ENCODE results near the gene TNFRSF11A.

Gene TNFRSF11A

DNA sequence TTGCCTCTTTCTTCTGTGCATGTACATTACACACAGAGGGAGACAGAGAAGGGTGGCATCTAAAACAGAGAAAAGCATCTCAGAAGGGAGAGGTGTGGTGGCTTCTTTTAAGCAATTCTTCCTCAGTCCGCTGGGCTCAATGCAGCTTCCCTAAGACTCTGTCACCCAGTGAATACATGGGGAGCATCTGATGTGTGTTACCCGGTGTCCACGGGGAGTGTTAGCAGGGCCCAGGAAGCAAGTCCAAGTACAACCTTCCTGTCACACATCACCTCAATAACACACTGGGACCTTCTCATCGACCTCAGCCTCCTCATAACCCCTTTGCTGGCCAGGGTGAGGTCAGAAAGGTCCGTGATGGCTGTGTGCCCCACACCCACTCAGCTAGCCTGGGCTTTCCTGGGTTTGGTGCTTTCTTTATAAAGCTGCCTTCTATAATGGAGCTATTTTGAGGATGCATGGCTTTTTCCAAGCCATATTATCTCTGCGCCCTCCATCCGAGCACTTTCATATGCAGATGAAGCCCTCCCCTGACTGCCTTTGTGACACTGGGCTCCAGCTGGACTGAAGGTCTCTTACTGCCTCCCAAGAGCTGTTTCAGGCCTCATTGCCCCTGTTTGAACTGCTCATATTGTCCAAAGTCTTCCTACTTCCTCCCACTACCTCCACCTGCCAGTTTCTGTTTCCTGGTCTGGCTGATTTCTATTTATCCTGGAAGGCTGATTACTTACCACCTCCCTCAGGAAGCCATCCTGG lies 21.4 kb downstream of the TNFRSF11A start:
- peaks cover 35% of the 10 kb centered on the region for H3K4me1 Mint-ChIP-seq (ENCODE audit: low read depth)
- H3K4me3 Mint-ChIP-seq: peak overlapping the region; percentile 3
- no peaks in the 10 kb centered on the region for H3K27me3 Mint-ChIP-seq (ENCODE audit: low read depth)
- peak overlapping the region; percentile 81 for H3K27ac Mint-ChIP-seq
- H3K36me3 Mint-ChIP-seq (ENCODE audit: low read depth): peaks cover 9% of the 10 kb centered on the region
- no peaks in the 10 kb centered on the region for H3K9me3 Mint-ChIP-seq

DNA sequence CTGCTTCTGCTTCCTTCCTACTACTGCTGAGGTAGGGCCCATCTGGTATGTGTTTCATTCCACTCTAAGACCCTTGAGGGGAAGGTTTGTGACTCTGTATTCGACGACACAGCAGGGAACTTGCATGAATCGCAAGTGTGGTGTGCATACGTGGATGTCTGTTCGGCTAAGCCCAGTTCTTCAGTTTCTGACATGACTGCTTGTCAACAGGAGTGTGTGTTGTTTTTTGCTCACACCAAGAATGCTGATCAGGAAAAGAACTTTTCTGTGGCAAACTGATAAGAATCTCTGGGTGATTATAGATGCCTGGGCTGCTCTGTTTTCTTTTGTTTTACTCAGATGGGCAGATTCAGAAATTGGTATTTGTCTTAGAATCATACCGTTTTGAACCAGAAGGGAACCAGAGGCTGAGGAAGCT lies 22.0 kb downstream of the TNFRSF11A start:
- Mint-ChIP-seq H3K27ac (peak overlapping the region; percentile 81), H3K27me3 (ENCODE audit: low read depth) (no peaks in the 10 kb centered on the region), H3K4me3 (peak overlapping the region; percentile 3), H3K36me3 (ENCODE audit: low read depth) (peaks cover 9% of the 10 kb centered on the region), H3K9me3 (no peaks in the 10 kb centered on the region), H3K4me1 (ENCODE audit: low read depth) (peaks cover 35% of the 10 kb centered on the region)

DNA sequence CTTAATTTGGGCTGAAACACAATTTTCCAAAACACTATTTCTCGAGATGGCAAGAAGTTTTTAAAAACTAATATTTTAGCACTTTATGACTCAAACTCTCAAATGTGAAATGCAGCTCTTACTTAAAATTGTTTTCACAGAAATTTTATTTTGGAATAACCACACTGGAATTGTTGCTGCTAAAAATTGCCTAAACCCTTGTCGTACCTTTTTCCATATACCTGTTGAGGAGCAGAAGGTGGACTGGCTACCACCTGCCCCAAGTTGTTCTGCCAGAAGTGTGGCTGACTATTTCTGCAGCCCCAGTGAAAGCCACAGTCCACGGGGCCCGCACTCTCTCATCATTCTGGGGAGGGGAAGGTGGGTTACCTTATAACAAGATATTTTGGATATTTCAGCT lies 23.4 kb downstream of the TNFRSF11A start:
- Mint-ChIP-seq H3K27me3 (ENCODE audit: low read depth) (no peaks in the 10 kb centered on the region), H3K27ac (no peak overlapping the region), H3K4me3 (no peak overlapping the region), H3K9me3 (no peaks in the 10 kb centered on the region), H3K36me3 (ENCODE audit: low read depth) (peaks cover 16% of the 10 kb centered on the region), H3K4me1 (ENCODE audit: low read depth) (peaks cover 35% of the 10 kb centered on the region)

DNA sequence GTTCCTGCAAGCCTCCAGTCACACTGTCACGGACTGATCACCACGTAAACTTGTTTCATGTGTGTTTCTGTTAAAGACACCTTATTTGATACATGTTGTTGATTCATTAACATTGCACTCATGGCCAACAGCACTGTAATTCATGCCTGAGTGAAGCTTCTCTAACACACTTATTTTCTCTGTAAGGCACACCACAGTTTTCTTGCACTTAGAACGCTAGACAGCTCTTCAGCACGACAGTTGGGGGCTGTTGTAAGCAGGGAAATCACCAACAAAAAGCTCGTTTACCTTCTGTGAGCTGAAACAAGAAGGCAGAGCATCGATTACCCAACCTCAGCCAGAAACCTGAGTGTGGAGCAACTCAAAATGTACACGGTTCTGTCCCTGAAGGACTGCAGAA lies 28.1 kb downstream of the TNFRSF11A start:
- Mint-ChIP-seq H3K27me3 (ENCODE audit: low read depth) (no peaks in the 10 kb centered on the region), H3K9me3 (no peaks in the 10 kb centered on the region), H3K4me1 (ENCODE audit: low read depth) (peaks cover 11% of the 10 kb centered on the region), H3K4me3 (no peak overlapping the region), H3K36me3 (ENCODE audit: low read depth) (peaks cover 26% of the 10 kb centered on the region), H3K27ac (no peak overlapping the region)

DNA sequence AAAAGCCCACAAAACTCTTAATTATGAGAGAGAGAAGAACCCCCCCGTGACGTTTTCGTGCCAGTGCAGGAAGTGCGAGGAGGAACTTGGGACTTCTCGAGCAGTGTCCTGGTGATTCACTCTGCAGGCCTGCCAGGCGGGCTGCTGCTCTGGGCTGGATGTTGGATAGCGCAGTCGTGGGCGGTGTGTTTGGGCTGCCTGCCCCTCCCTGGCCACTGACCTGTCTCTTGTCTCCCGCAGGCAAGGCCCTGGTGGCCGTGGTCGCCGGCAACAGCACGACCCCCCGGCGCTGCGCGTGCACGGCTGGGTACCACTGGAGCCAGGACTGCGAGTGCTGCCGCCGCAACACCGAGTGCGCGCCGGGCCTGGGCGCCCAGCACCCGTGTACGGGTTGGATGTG lies 29.0 kb downstream of the TNFRSF11A start:
- no peaks in the 10 kb centered on the region for H3K9me3 Mint-ChIP-seq
- H3K4me3 Mint-ChIP-seq: no peak overlapping the region
- peaks cover 11% of the 10 kb centered on the region for H3K4me1 Mint-ChIP-seq (ENCODE audit: low read depth)
- H3K27ac Mint-ChIP-seq: no peak overlapping the region
- no peaks in the 10 kb centered on the region for H3K27me3 Mint-ChIP-seq (ENCODE audit: low read depth)
- peaks cover 30% of the 10 kb centered on the region for H3K36me3 Mint-ChIP-seq (ENCODE audit: low read depth)

DNA sequence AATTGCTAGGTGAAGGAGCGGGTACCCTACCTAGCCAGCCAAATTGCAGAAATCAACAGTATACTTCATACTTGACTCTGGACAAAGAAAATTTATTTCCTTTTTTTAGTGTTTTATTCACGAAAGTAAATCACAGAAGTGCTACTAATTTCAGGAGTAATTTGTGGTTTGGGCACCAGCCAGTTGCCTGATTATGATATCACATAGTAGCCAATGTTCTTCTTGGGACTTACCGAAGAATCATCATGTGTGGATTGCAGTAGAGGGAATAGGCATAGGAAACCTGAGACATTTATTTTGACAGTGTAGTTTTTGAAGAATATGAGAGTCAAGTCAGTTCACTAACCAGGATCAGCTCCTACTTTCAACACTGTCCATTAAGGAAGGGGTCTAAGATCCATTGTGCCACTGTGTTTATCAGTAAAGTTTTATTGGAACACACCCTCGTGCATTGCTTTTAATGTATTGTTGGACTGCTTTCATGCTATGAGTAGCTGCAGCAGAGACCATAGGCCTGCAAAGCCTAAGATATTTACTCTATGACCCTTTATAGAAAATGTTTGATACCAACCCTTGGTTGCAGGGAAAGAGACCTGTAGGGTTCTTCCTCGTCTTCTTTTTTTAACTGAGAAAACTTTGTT lies 32.1 kb downstream of the TNFRSF11A start:
- H3K9me3 Mint-ChIP-seq: no peaks in the 10 kb centered on the region
- peaks cover 32% of the 10 kb centered on the region for H3K36me3 Mint-ChIP-seq (ENCODE audit: low read depth)
- H3K27ac Mint-ChIP-seq: no peak overlapping the region
- H3K4me3 Mint-ChIP-seq: no peak overlapping the region
- H3K4me1 Mint-ChIP-seq (ENCODE audit: low read depth): peaks cover 4% of the 10 kb centered on the region
- H3K27me3 Mint-ChIP-seq (ENCODE audit: low read depth): no peaks in the 10 kb centered on the region

DNA sequence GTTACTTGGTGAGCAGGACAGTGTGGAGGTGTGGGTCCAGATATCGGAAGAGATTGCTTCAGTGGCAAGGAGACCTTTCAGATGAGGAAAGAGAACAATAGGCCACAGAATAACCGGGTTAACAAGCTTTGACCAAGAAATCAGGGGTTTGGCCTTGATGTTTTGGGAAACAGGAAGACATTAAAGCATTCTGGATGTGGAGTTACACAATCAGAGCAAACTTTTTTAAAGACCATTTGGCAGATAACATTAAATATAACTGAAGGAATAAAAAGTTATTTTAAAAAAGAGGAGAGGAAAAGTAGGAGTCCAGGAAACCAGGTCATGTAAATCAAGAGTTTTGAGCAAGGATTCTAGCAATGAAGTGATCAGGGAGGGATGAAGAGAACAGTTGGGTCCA lies 35.7 kb downstream of the TNFRSF11A start:
- Mint-ChIP-seq H3K36me3 (ENCODE audit: low read depth) (peaks cover 41% of the 10 kb centered on the region), H3K9me3 (no peaks in the 10 kb centered on the region), H3K4me3 (no peak overlapping the region), H3K4me1 (ENCODE audit: low read depth) (peaks cover 15% of the 10 kb centered on the region), H3K27ac (no peak overlapping the region), H3K27me3 (ENCODE audit: low read depth) (no peaks in the 10 kb centered on the region)

DNA sequence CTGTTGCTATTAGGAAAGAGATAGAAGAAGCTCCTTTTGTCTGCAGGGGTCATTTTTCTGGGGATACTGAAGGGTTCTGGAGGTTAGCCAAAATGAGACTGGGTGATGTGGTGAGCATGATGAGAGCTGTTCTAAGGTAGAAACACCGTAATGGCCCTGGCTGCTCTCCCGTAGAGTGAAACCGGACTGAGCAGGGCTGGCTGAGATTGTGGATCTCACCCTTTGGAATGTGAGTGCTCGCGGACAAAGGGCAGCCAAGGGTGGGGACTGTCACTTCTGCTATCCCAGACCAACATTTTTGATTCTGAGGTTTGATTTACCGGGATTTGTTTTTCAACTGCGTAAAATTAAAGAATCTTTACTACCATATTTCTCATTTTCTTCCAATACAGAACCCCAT lies 36.2 kb downstream of the TNFRSF11A start:
- Mint-ChIP-seq H3K27ac (no peak overlapping the region), H3K4me3 (no peak overlapping the region), H3K4me1 (ENCODE audit: low read depth) (peaks cover 18% of the 10 kb centered on the region), H3K36me3 (ENCODE audit: low read depth) (peaks cover 43% of the 10 kb centered on the region), H3K27me3 (ENCODE audit: low read depth) (no peaks in the 10 kb centered on the region), H3K9me3 (no peaks in the 10 kb centered on the region)

DNA sequence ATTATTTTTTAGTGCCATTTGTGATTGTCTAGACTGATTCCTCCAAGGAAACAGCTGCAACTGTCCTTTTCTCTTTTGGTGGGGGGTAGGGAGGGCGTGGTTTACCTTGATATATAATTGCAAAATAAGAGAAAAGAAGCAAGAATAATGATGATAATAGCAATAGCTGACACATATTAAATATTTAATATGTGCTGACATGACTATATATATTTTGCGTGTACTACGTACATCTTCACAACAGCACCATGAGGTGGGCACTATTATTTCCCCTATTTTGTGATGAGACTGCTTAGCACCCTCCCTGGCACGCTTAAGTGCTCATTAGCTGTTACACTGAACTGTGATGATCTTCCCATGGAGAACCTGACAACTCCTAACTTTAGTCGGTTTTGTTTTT lies 39.4 kb downstream of the TNFRSF11A start:
- H3K27ac Mint-ChIP-seq: no peak overlapping the region
- H3K36me3 Mint-ChIP-seq (ENCODE audit: low read depth): peaks cover 42% of the 10 kb centered on the region
- H3K4me1 Mint-ChIP-seq (ENCODE audit: low read depth): peaks cover 30% of the 10 kb centered on the region
- no peaks in the 10 kb centered on the region for H3K9me3 Mint-ChIP-seq
- no peak overlapping the region for H3K4me3 Mint-ChIP-seq
- H3K27me3 Mint-ChIP-seq (ENCODE audit: low read depth): no peaks in the 10 kb centered on the region

DNA sequence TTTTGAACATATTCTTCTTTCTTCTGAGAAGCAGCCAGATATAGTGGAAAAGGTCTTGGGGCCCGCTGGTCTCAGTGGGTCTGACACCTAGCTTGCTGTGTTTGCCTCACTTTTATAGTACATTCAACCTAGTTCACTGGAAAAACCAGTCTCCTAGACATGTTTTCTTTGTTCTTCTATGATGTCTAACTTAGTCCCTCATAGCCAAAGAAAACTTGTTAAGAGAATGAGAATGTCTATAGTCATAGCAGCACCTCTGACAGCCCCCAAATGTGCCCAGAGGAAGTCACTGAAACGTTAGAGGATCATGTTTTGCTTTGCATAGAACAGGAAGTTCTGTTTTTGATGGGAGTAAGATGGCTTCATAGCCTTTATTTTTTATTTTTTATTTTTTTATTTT lies 40.3 kb downstream of the TNFRSF11A start:
- no peaks in the 10 kb centered on the region for H3K27me3 Mint-ChIP-seq (ENCODE audit: low read depth)
- H3K9me3 Mint-ChIP-seq: no peaks in the 10 kb centered on the region
- peaks cover 34% of the 10 kb centered on the region for H3K4me1 Mint-ChIP-seq (ENCODE audit: low read depth)
- H3K27ac Mint-ChIP-seq: peak overlapping the region; percentile 72
- peaks cover 42% of the 10 kb centered on the region for H3K36me3 Mint-ChIP-seq (ENCODE audit: low read depth)
- no peak overlapping the region for H3K4me3 Mint-ChIP-seq

DNA sequence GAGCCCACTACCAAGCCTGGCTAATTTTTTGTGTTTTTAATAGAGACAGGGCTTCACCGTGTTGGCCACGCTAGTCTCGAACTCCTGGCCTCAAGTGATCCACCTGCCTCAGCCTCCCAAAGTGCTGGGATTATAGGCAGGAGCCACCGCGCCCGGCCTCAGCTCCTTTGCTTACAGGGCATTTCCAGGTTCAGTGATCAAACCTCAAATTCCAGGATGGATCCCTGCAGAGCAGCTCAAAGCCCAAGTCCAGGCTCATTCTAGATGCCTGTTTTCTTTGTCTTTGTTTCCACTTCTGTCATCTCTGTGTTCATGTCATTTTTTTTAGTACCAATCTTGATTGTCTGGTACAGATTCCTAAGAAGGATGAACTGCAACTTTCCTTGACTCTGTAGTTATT lies 41.9 kb downstream of the TNFRSF11A start:
- Mint-ChIP-seq H3K9me3 (no peaks in the 10 kb centered on the region), H3K27ac (peak overlapping the region; percentile 34), H3K4me3 (no peak overlapping the region), H3K27me3 (ENCODE audit: low read depth) (no peaks in the 10 kb centered on the region), H3K36me3 (ENCODE audit: low read depth) (peaks cover 35% of the 10 kb centered on the region), H3K4me1 (ENCODE audit: low read depth) (peaks cover 46% of the 10 kb centered on the region)

DNA sequence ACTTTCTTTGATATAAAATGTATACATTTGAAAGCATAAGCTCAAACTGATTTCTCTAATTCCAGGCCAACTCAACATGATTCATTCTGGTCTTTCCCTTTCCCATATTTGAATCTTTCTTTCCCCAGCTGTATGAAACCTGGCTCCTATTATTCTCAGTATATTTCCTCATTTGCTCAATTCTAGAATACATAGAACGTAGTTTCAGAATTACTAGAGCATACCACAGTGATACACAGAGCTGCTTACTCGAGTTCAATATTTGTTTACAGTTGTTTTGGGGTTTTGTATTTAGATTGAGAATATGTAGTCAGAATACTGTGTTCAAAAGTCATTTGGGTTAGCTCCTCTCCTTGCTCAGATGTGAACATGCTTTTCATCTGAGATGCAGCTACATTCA lies 43.0 kb downstream of the TNFRSF11A start:
- Mint-ChIP-seq H3K4me1 (ENCODE audit: low read depth) (peaks cover 49% of the 10 kb centered on the region), H3K4me3 (peak overlapping the region; percentile 33), H3K9me3 (no peaks in the 10 kb centered on the region), H3K27ac (peak overlapping the region; percentile 83), H3K27me3 (ENCODE audit: low read depth) (no peaks in the 10 kb centered on the region), H3K36me3 (ENCODE audit: low read depth) (peaks cover 33% of the 10 kb centered on the region)

DNA sequence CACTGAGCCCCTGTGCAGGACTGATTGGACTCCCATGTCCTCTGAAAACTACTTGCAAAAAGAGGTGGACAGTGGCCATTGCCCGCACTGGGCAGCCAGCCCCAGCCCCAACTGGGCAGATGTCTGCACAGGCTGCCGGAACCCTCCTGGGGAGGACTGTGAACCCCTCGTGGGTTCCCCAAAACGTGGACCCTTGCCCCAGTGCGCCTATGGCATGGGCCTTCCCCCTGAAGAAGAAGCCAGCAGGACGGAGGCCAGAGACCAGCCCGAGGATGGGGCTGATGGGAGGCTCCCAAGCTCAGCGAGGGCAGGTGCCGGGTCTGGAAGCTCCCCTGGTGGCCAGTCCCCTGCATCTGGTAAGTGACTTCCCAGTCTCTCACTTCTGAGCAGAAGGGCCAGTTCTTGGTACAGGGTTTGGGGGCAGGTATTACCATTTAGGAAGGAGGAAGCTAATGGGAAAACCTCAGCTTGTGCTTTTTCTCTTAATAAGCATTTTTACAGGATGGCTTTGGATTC lies 44.1 kb downstream of the TNFRSF11A start:
- Mint-ChIP-seq H3K4me3 (no peak overlapping the region), H3K27me3 (ENCODE audit: low read depth) (no peaks in the 10 kb centered on the region), H3K27ac (no peak overlapping the region), H3K36me3 (ENCODE audit: low read depth) (peaks cover 35% of the 10 kb centered on the region), H3K4me1 (ENCODE audit: low read depth) (peaks cover 51% of the 10 kb centered on the region), H3K9me3 (no peaks in the 10 kb centered on the region)

DNA sequence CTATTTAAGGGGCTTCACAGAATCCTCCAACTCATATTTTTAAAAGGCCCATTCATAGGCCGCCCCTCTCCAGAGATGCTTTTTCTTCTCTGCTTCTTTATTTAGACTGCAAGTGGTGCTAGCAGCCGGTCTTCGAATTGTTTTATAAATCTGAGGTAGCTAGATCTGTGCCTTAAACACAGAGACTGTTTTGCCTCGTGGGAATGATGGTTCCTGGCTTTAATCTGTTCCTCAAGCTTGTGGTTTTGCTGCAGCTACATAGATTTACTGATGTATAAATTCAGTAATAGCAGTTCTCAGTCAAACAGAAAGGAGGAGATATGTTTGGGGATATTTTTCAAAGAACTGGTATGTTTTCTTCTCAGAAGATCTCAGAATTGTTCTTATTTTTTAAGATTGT lies 45.3 kb downstream of the TNFRSF11A start:
- Mint-ChIP-seq H3K36me3 (ENCODE audit: low read depth) (peaks cover 33% of the 10 kb centered on the region), H3K27me3 (ENCODE audit: low read depth) (no peaks in the 10 kb centered on the region), H3K4me3 (peak overlapping the region; percentile 64), H3K27ac (peak overlapping the region; percentile 78), H3K4me1 (ENCODE audit: low read depth) (peaks cover 49% of the 10 kb centered on the region), H3K9me3 (no peaks in the 10 kb centered on the region)

DNA sequence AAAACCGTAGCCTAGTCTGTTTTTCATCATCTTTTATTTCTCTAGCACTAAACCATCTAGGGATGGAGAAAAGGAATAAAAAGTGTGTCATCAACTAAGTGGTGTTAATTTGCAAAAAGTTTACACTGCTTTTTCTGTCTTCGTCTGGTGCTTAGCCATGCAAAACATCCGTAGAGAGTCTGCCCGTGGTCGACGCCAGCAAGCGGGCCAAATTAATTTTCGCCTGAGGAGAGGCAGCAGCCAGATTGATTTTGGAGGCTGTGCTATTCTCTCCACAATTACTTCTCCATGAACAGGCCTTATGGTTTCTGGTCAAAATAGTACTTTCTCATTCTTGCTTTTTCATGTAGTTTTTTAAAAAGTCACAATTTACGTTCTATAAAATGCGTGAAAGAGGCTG lies 46.3 kb downstream of the TNFRSF11A start:
- Mint-ChIP-seq H3K27me3 (ENCODE audit: low read depth) (no peaks in the 10 kb centered on the region), H3K4me3 (no peak overlapping the region), H3K4me1 (ENCODE audit: low read depth) (peaks cover 49% of the 10 kb centered on the region), H3K36me3 (ENCODE audit: low read depth) (peaks cover 29% of the 10 kb centered on the region), H3K27ac (peak overlapping the region; percentile 67), H3K9me3 (no peaks in the 10 kb centered on the region)
